HG02870 (cell line): ENCODE results near the gene MPPED1.

Source experiments
- ATAC-seq: cut with Tn5 transposase; IDR thresholded peaks from one replicate; pipeline ENCODE4 v1.9.1; 2021; ENCODE audit warnings: mild to moderate bottlenecking, moderate library complexity; ENCODE audit not compliant: unreplicated experiment

Gene MPPED1

GRCh38 chr22:43411869-43412807 is at the start of gene MPPED1:
MPPED1 (plus strand) TSS chr22:43412014; CDS start chr22:43424986, 12,972 bp downstream.
- ATAC-seq: no peak

GRCh38 chr22:43363315-43364168 is 48.3 kb upstream of the MPPED1 start:
- no peak for ATAC-seq

GRCh38 chr22:43364169-43364435 is 47.7 kb upstream of the MPPED1 start:
- no peak for ATAC-seq

- no peak for ATAC-seq
Observed at GRCh38 chr22:43365715-43366440, 45.9 kb upstream of the MPPED1 start.

GRCh38 chr22:43370036-43370435 is 41.8 kb upstream of the MPPED1 start:
- no peak for ATAC-seq

GRCh38 chr22:43375951-43376455 is 35.8 kb upstream of the MPPED1 start:
- no peak for ATAC-seq

GRCh38 chr22:43376765-43377547 is 34.9 kb upstream of the MPPED1 start:
- ATAC-seq: no peak

- no peak for ATAC-seq
Observed at GRCh38 chr22:43377548-43377895, 34.3 kb upstream of the MPPED1 start.

- ATAC-seq: no peak
Observed at GRCh38 chr22:43377896-43378704, 33.7 kb upstream of the MPPED1 start.

- no peak for ATAC-seq
Observed at GRCh38 chr22:43381693-43382092, 30.1 kb upstream of the MPPED1 start.

GRCh38 chr22:43384863-43385262 is 27.0 kb upstream of the MPPED1 start:
- ATAC-seq: no peak

- ATAC-seq: no peak
Observed at GRCh38 chr22:43385770-43386641, 25.8 kb upstream of the MPPED1 start.

- no peak for ATAC-seq
Observed at GRCh38 chr22:43387815-43388214, 24.0 kb upstream of the MPPED1 start.

- no peak for ATAC-seq
Observed at GRCh38 chr22:43388420-43388851, 23.4 kb upstream of the MPPED1 start.

GRCh38 chr22:43389227-43389836 is 22.5 kb upstream of the MPPED1 start:
- no peak for ATAC-seq

GRCh38 chr22:43390166-43390565 is 21.6 kb upstream of the MPPED1 start:
- ATAC-seq: no peak

- no peak for ATAC-seq
Observed at GRCh38 chr22:43390872-43391271, 20.9 kb upstream of the MPPED1 start.

- no peak for ATAC-seq
Observed at GRCh38 chr22:43391306-43391705, 20.5 kb upstream of the MPPED1 start.
